HG03060 (cell line): Measurements from ENCODE around the gene CD300LG.
"Not testable (repeated sequence)": the region's sequence is repeated elsewhere in the genome, so short reads cannot be mapped to it uniquely, and the experiment has no call there.

Experiments used
- ATAC-seq: cut with Tn5 transposase; IDR thresholded peaks from one replicate; pipeline ENCODE4 v1.9.1; 2021; ENCODE audit warnings: low read depth, moderate number of reproducible peaks; ENCODE audit not compliant: unreplicated experiment

CD300LG gene

GRCh38 chr17:43823350-43824084, 23.5 kb upstream of the CD300LG start:
- ATAC-seq: no peak

- no peak for ATAC-seq
Measured at GRCh38 chr17:43825567-43825966, 21.4 kb upstream of the CD300LG start.

DNA sequence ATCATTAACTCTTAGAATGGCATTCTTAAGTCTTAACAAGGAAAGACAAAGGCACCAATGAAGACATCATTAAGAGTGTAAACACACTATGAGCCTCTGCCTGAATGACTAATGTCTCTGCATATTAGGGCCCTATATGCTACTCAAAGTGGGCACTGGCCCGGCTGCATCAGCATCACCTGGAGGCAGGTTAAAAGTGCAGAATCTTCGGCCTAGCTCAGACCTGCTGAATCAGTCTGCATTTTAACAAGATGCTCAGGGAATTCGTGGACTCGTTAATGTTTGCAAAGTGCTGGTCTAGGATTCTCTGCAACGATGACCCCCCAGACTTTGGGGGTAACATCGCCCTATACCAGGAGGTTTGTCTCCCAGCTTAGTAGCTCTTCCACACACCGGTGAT, 20.8 kb upstream of the CD300LG start:
- ATAC-seq: no peak

- no peak for ATAC-seq
Measured at GRCh38 chr17:43827596-43827995, 19.4 kb upstream of the CD300LG start.

DNA sequence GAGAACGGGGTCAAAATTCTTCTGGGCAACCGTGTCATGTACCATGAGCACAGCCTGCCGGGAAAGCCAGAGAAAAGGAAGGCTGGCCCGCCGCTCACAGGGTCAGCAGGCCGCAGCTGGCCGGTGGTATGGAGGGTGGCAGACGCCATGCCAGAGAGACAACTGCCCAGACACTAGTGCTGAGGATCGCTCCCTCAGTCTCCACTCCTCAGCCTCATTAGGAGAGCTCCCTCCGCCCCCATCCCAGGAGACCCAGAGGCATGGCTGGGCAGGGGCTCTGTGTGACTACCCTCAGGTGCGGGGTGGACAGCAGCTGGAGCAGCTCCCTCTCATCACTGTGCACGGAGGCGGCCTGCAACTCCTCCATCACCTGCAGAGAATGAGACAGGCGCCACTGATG, 17.2 kb upstream of the CD300LG start:
- no peak for ATAC-seq

DNA sequence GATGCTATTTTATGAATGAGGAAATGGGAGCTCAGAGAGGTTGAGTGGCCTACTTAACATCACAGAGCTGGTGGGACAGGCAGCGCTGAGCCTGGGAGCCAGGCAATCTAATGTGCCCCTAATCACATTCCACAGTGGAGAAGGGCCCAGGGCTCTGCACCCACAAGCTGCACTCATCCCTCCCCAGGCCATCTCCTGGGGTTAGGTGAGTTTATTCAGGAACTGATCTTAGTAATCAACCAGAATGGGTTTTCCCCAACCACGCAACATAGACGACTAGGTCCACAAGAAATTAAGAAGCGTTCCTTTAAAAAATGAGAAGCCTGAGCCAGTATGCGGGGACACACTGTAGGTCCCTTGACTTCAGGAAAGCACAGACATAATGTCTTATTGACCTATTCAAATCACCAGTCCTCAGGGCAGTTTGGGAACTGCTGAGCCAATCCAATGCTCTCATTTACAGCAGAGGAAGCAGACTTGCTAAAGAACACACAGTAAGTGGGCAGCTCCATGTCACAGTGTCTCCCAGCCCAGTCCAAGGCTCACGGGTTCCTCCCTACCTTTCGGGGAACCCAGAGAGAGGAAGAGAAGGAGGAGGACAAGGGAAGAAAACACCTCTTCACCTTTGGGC, 16.4 kb upstream of the CD300LG start:
- ATAC-seq: no peak

DNA sequence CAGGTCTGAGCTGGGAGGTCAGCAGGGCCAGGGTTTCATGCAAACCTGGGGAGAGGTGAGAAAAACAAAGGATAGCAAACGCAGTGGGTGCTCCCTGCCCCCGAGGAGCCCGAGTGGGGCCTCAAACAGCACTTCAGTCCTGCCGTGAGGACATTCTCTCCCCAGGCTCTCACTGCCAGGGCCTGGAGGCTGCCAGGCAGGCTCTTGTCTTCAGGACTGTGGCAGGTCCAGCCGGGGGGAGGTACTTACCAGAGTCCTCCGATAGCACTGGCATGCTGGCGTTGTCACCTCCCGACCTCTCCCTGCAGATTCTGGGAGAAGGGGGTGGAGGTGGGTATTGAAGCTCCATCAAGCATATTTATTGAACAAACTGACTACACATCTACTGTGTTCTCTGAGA, 15.3 kb upstream of the CD300LG start:
- ATAC-seq: no peak

- no peak for ATAC-seq
Measured at GRCh38 chr17:43832168-43832975, 14.6 kb upstream of the CD300LG start.

DNA sequence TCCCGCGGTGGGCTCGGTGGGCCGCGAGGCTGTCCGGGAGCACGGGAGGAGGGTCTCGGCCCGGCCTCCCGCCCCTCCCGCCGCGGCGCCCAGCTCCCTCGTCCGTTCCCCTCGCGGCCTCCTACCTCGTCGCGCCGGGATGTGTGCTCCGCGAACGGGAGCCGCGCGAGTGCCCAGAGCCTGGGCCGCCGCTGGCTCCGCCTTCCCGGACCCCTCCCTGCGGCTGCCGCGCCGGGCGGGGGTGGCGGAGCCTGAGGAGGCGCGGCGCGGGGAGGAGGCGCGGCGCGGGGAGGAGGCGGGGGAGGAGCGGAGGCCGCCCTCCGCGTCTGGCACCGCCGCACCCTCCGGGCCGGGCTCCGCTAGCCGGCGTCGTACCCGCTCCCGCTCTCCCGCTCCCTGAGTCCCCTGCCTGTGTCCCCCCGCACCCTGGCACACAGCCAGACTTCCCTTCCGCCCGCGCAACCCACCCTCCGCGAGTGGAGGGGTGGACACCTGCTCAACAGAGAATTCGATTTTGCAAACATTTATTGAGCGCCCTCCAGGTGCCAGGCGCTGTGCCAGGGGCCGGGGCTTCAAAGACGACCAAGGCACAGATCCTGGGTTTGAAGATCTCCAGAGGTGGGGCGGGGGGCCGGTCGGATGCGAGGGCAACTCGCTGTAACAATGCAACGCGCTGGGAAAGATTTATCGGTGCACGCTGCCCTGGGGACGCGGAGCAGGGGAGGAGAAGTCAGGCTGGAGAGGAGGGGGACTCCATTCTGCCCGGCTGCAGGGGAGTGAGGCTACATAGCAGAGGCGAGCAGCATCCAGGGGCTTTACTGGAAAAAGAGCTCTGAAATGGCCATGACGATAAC, 13.8 kb upstream of the CD300LG start, which contains the start of gene MPP3:
MPP3 (minus strand) TSS at position 171 of the 854 bp plus-strand sequence. CDS start 1,240 bp downstream, outside the sequence.
- ATAC-seq: no peak

- no peak for ATAC-seq
Measured at GRCh38 chr17:43834106-43834505, 12.9 kb upstream of the CD300LG start.

- ATAC-seq: no peak
Measured at GRCh38 chr17:43839670-43840108, 7.3 kb upstream of the CD300LG start.

- no peak for ATAC-seq
Measured at GRCh38 chr17:43840814-43841213, 6.2 kb upstream of the CD300LG start.

DNA sequence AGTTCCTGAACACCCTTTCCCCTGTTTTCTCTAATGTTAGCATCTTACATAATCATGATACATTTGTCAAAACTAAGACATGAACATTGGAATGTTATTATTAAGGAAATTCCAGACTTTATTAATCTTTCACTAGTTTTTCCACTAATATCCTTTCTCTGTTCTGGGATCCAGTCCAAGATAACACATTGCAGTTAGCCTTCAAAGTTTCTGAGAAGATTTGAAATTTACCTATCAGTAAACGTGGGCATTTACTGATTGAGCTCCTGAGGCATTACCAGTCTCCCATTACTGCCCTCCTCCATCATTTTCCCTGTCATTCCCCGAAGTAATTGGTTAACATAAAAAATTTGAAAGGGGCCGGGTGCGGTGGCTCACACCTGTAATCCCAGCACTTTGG, 5.7 kb upstream of the CD300LG start:
- no peak for ATAC-seq

DNA sequence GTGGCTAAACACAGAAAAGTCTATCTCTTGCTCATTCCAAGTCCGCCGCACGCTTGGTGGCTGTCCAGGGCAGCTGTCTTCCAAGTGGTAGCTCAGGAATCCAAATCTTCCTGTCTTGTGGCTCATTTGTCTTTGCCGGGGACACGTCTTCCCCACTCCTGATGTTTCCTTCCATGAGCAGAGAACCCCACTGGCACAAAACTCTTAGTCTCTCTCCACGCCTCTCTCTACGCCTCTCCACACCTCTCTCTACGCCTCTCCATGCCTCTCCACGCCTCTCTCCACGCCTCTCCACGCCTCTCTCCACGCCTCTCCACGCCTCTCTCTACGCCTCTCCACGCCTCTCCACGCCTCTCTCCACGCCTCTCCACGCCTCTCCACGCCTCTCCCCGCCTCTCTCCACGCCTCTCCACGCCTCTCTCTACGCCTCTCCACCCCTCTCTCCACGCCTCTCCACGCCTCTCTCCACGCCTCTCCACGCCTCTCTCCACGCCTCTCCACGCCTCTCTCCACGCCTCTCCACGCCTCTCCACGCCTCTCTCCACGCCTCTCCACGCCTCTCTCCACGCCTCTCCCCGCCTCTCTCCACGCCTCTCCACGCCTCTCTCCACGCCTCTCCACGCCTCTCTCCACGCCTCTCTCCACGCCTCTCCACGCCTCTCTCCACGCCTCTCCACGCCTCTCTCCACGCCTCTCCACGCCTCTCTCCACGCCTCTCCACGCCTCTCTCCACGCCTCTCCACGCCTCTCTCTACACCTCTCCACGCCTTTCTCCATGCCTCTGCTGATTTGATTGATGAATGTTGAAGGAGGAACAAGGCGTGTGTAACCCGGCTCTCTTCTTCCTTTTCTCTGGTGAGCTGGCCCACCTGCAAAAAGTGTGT, 4.6 kb upstream of the CD300LG start:
- not testable (repeated sequence) for ATAC-seq

- ATAC-seq: no peak
Measured at GRCh38 chr17:43842975-43843325, 4.0 kb upstream of the CD300LG start.

DNA sequence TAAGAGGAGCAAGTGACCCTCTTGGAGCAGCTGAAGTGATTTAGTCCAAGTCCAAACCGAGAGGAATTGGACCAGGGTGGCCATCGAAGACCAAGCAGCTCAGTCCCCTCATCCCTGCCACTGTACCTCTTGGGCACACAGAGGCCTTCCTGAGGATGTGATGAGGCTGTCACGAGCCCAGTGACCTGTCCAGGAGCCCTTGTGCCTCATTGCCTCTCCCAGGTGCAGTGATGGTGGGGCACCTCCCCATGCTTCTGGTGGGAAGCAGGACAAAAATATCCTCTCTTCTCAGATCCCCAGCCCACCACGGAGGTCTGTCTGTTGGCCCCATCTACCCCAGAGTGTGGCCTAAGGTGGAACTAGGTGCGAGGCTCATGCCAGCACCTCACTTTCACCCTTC, 2.7 kb upstream of the CD300LG start:
- ATAC-seq: no peak

DNA sequence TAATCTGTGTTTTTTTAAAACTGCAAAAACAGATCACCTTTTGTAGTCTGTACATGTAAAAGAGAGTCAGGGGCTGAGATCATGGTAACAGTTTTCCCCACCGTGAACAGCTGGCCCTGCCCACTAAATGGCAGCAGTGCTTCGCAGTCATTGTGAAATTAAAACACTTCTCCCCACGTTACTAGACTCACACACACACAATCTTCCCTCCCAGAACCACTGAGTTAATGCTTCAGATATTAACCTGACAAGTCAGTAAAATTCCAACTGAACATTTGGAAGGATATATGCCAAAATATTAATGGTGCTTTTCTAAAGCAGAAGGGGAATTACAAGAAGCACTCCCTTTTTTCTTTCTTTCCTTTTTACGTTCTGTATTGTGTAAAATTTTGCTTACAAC, 1.2 kb upstream of the CD300LG start:
- ATAC-seq: no peak

GRCh38 chr17:43846221-43846712, 709 bp upstream of the CD300LG start:
- ATAC-seq: no peak

DNA sequence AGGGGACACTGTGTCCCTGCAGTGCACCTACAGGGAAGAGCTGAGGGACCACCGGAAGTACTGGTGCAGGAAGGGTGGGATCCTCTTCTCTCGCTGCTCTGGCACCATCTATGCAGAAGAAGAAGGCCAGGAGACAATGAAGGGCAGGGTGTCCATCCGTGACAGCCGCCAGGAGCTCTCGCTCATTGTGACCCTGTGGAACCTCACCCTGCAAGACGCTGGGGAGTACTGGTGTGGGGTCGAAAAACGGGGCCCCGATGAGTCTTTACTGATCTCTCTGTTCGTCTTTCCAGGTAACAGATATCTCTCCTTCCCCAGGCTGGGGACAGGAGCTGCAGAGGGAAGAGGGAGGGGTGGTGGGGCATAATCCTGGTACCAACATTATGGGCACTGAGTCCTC, 1.6 kb downstream of the CD300LG start:
- no peak for ATAC-seq
